Renal cortex interstitium (tissue), 11 donors: ENCODE results near the gene RPS26. TPM values are rescaled to one million over a fixed set of nuclear protein-coding genes. Genes with fewer than 3 reads are reported as not detected.
A peak's percentile ranks its signal among the peaks of the same experiment; 100 is the strongest.
"Not testable (repeated sequence)": the region's sequence is repeated elsewhere in the genome, so short reads cannot be mapped to it uniquely, and the experiment has no call there.

Experiments
- DNase-seq, 11 donors: peaks; one replicate each; pipeline ENCODE4 v3.0.0-alpha.2; 2013; ENCODE audit warnings: low read depth in 9 of 11, low spot score in 4 of 11; ENCODE audit errors: extremely low read depth in 1 of 11
- polyA plus RNA-seq, 3 donors: library from polyadenylated mRNA; unstranded; fragments of 120-200 nt; gene quantifications; one replicate each; pipeline ENCODE4 v1.2.1, GENCODE V29; 2013; ENCODE audit not compliant: insufficient read length in 3 of 3

The RPS26 gene
- polyA plus RNA-seq, 3 donors, result 121 to 498 (median 375) TPM

DNA sequence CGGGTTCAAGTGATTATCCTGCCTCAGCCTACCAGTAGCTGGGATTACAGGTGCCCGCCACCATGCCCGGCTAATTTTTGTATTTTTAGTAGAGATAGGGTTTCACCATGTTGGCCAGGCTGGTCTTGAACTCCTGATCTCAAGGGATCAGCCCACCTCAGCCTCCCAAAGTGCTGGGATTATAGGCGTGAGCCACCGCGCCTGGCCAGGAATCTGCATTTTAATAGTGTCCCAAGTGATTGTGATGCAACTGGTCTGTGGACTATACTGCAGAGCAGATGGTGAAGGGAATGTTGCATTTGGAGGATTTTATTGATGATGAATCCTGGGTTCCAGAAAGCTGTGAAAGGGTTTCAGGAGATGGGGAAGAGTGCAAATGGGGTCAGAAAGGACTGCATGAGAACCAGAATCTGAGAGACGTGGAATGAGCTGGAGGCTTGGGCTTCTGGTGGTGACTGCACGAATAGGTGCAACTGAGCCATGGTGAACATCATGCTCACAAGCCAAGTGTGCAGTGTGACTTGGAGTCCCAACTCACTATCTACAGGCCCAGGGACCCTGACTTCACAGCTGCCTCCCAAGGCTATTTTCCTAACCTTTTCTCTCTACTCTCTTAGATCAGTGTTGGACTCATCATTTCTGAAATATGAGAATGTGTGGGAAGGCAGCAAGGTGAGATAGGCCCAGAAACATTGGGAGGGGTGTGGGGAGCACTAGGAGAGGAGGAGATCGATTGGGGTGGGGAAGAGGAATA lies 4.5 kb downstream of the RPS26 start:
- no peak for DNase-seq

DNA sequence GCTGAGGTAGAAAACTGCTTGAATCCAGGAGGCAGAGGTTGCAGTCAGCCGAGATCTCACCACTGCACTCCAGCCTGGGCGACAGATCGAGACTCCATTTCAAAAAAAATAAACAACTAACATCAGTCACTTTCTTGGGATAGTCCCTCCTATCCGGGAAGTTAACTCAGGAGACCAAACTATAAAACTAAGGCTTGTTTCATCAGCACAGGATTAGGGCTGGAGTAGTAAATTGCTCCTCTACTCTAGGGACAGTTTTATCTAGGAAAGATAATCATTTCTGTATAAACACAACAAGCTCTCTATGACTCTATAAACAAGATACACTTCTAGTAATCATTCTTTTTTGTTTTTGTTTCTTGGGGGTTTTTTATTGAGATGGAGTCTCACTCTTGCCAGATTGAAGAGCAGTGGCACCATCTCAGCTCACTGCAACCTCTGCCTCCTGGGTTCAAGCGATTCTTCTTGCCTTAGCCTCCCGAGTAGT lies 11.7 kb downstream of the RPS26 start:
- no peak for DNase-seq

DNA sequence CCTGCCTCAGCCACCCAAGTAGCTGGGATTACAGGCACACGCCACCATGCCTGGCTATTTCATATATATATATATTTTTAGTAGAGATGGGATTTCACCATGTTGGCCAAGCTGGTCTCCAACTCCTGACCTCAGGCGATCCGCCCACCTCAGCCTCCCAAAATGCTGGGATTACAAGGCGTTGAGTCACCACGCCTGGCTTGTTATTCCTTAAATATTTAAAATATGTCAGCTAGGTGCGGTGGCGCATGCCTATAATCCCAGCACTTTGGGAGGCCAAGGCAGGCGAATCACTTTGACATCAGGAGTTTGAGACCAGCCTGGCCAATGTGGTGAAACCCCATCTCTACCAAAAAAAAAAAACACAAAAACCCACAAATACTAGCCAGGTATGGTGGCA lies 18.2 kb downstream of the RPS26 start:
- DNase-seq, result not testable (repeated sequence)

- no peak for DNase-seq
Measured at GRCh38 chr12:56061982-56062381, 20.3 kb downstream of the RPS26 start.

DNA sequence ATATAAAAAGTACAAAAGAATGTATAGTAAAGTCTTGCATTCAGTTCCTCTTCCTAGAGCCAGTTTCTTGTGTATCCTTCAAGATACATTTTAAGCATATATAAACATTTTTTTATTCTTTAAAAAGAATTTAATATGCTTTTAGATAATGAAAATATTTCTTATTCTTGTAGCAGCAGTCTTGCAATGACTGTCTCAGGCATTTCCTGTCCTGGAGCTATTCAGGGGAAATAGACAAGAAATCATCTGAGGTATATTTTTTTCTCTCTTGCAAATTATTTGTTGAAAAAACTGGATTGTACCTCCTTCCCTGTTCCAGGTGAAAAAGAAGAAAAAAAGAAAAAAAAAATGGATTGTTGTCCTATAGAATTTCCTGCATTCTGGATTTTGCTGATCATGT lies 21.3 kb downstream of the RPS26 start:
- DNase-seq, result no peak

DNA sequence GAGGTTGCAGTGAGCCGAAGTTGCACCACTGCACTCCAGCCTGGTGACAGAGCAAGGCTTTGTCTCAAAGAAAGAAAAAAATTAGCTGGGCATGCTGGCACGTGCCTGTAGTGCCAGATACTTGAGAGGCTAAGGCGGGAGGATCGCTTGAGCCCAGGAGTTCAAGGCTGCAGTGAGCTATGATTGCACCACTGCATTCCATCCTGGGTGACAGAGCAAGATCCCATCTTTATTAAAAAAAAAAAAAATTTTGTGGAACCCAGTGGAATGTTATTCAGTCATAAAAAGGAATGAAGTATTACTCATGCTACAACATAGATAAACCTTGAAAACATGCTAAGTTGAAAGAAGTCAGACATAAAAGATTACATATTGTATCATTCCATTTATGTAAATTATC lies 29.9 kb downstream of the RPS26 start:
- DNase-seq, result no peak

- no peak for DNase-seq
Measured at GRCh38 chr12:56074396-56074795, 32.7 kb downstream of the RPS26 start.

DNA sequence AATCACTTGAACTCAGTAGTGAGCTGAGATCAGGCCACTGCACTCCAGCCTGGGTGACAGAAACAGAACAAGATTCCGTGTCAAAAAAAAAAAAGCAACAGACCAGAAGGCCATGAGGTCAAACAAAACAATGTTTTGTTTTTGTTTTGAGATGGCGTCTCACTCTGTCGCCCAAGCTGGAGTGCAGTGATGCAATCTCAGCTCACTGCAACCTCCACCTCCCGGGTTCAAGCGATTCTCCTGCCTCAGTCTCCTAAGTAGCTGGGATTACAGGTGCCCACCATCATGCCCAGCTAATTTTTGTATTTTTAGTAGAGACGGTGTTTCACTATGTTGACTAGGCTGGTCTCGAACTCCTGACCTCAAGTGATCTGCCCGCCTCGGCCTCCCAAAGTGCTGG lies 36.2 kb downstream of the RPS26 start:
- not testable (repeated sequence) for DNase-seq

GRCh38 chr12:56078427-56078826 lies 36.7 kb downstream of the RPS26 start:
- no peak for DNase-seq

DNA sequence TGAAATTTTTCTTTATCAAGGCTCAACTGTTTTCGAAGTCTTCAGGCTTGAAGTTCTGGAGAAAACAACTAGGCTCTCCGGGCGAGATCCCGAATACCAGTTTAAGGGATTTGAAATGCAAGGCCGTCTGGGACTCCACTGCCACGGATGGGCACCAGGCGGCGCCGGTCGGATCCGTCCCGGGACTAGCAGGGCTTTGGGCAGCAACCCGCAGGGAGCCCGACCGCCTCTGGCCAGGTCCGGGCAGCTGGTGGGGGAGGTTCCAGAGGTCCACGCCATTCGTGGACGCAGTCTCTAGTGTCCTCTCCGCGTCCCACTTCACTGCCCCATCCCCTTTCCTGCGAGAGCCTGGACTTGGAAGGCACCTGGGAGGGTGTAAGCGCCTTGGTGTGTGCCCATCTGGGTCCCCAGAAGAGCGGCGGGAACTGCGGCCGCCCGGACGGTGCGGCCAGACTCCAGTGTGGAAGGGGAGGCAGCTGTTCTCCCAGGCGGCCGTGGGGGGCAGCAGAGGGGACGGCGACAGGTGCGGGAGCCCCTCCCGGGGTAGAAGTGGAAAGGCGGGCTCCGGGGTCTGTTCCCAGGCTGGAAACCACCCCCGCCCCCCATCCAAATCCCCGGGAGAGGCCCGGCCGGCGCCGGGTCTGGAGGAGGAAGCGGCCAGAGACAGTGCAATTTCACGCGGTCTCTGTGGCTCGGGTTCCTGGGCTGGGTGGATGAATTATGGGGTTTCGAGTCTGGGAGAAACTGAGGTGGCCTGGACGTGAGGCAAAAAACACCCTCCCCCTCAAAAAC lies 37.4 kb downstream of the RPS26 start:
- peak; percentile 60 to 78 (median 71) for DNase-seq

- DNase-seq, result peak in 9 of 11 donors; percentile 51 to 86 (median 64)
Measured at GRCh38 chr12:56079723-56080555, 38.2 kb downstream of the RPS26 start, which contains the start of gene ERBB3. ERBB3 (plus strand) TSS chr12:56080165; CDS start chr12:56080301, 136 bp downstream.

- peak in 1 of 11 donors; percentile 40 for DNase-seq
Measured at GRCh38 chr12:56080556-56081138, 38.9 kb downstream of the RPS26 start.

- DNase-seq, result no peak
Measured at GRCh38 chr12:56081393-56082347, 40.0 kb downstream of the RPS26 start.

DNA sequence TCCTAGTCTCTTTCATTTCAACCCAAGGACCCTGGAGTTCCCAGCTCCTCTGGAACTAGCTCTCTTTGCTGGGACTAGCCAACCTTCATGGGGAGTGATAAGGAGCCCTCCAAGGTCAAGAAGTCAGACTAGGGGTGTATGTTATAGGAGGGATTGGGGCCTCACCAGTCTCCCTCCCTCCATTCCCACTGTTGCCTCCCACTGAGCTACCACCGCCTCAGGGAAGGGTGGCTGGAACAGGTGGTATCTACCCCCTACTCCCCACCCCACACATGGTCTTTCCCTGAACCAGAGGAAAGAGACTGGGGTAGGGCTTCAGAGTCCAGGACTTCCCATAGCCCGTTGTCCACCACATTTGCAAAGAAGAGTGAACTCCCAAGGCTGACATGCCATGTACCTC lies 40.7 kb downstream of the RPS26 start:
- no peak for DNase-seq

- no peak for DNase-seq
Measured at GRCh38 chr12:56082967-56083366, 41.2 kb downstream of the RPS26 start.

- no peak for DNase-seq
Measured at GRCh38 chr12:56084958-56085543, 43.3 kb downstream of the RPS26 start.

DNA sequence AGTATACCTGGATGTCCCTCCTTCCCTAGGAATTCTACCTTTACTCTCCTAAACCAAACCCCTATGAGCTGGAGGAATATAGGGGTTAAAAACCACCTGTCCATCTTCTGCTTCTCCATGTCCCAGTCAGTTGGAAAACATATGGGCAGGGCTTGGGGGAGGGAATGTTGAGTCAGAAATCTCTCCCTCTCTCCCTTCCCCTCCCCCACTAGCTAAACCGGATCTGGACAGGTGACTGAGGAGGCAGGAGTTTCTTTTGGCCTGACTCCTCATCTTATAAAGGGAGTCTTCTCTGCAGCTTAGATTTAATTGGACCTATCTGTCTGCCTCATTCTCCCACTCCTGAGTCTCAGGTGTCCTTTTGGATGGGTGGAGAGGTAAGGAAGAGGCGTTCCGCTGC lies 44.4 kb downstream of the RPS26 start:
- DNase-seq, result no peak

- no peak for DNase-seq
Measured at GRCh38 chr12:56086608-56087007, 44.9 kb downstream of the RPS26 start.
